CD1c-positive myeloid dendritic cell (primary cell): ENCODE results near the gene CCDC196.
"Not testable (repeated sequence)": the region's sequence is repeated elsewhere in the genome, so short reads cannot be mapped to it uniquely, and the experiment has no call there.

Source experiments
- DNase-seq: peaks from one replicate; pipeline ENCODE4 v3.0.0-alpha.2; 2016; ENCODE audit errors: extremely low spot score

CCDC196 gene

DNA sequence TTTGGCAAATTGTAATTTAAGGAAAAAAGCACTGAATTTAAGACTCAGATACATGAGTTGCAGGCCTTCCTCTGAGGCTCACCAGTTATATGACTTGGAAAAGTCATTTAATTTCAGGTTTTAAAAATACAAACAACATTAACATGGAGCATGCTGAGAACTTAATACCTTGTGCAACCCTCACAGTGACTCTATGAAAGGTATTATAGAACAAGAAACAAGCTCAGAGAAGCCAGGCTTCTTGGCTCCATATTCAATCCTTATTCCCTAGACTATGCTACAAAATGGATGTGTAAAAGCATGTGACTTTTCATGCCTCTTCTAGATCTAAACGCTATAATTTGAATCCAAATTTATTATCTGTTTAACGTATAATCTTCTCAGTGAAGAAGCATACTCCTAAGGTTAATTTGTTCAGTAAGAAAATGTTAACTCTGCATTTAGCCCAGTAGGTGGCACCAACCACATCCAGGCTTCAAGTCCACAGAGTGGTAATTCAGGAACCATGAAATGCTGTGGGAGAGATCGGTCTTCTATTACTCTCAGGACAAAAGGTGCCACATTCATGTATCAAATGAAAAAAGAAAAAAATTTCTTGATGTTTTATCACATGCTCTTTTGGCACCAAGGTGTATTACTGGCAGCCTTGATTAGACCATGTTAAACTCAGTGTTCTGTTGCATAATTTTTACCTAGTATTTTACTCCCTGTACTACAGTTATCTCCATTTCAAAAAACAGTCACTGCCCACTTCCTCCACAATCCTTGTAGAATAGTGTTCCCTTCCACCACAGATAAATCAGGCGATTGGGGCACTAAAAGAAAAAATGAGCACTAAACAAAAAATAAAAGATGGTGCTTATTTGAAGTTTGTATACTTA, 9.3 kb downstream of the CCDC196 start:
- peak; percentile 71 for DNase-seq

DNA sequence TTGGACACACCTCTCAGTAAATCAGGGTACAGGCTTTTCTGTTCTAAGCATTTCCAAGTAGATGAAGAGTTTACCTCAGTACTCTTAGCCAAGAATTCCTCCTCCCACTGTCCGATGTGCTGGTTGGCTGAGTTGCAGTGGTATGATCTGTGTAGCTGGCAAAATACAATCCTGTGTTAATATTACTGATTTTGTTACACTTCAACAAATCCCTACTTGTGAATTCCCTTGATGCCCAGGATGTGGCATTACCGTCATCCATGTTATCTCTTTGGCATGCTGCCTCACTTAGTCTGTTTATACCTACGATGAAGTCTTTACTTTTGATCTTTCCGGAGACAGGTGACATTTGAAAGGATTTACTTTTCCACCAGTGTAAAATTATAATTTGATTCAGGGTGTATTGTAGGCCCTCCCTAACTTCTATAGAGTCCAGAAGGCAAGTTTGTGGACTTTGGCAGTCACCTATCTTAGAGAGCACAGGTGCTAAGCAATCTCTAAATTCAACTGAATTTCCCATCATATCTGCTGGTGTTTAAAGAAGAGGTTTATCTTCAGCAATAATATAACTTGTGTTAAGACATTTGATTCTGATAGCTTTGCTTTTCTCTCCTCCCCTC, 10.1 kb downstream of the CCDC196 start:
- DNase-seq, result no peak

DNA sequence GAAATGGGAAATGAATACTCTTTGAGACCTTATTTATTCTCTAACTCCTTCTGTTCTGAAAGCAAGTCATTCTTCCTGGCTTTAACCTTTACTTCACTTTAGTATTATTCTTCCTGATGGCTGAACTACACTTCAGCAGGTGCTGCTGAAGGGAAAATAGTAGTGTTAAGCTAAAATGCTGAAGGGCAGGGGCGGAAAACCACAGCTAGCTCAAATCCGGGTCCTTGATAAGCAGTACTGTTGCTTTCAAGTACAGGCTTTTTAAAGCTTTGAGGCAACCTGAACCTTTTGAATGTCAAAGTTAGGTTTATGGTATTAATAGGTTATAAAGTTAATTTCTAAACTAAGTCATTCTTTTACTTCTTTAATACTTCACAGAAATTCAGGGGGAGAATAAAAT, 10.7 kb downstream of the CCDC196 start:
- DNase-seq, result no peak

DNA sequence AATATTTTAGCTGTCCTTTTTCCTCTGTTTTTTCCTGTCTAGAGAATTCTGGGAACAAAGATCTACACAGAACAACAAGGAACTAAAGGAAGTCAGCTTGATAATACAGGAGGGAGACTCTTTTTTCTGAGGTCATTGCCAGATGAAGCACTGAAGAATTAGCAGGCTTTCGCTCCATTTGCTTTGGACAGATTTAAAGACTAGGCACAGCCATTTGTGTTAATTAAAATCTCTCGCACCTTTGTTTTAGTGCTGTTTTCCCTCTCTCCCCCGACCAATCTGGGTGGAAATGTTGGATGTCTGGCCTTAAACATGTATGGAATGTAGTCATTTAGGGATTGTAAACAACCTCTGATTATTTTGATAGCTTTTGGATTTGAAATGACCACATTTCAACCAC, 12.1 kb downstream of the CCDC196 start:
- DNase-seq, result no peak

DNA sequence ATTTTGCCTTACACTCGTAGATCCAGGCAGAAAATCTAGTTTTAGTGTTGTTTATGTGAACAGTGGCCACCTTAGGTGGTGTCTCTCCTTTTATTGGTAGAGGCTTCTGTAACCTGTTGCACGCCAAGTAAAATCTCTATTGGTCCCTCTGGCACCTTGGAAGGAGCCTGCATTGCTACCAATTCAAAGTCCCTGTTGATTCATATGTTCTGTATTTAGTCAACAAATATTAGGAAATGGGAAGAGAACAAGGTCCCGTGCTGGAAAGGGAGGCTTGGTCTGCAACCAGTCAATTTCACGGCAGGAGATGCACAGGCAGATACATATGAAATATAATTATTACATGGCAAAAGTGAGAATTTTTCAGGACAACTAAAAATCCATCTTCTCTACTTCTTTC, 15.4 kb downstream of the CCDC196 start:
- DNase-seq, result no peak

DNA sequence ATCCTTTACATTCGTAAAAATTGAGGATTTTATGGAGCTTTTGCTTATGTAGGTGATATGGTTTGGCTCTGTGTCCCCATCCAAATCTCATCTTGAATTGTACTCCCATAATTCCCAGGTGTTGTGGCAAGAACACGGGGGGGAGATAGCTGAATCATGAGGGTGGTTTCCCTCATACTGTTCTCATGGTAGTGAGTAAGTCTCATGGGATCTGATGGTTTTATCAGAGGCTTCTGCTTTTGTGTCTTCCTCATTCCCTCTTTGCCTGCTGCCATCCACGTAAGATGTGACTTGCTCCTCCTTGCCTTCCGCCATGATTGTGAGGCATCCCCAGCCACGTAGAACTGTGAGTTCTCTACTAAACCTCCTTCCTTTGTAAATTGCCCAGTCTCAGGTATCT, 16.7 kb downstream of the CCDC196 start:
- DNase-seq, result peak; percentile 11

DNA sequence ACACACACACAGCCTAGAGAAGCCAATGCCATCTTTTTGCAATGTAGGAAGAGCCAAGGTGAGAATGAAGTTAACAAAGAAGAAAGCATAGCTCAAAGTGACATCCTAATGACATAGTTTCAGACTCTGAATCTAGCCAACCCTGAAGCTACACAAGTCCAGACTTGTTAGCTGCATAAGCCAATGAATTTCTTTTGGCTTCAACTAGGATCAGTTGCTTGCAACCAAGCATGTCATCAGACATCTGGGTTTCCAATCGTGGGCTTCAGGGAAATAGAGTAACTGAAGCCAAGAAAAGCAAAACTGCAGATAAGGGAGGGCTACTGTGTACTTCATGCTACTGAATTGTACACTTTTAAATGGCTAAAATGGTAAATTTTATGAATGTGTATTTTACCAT, 17.4 kb downstream of the CCDC196 start:
- no peak for DNase-seq

DNA sequence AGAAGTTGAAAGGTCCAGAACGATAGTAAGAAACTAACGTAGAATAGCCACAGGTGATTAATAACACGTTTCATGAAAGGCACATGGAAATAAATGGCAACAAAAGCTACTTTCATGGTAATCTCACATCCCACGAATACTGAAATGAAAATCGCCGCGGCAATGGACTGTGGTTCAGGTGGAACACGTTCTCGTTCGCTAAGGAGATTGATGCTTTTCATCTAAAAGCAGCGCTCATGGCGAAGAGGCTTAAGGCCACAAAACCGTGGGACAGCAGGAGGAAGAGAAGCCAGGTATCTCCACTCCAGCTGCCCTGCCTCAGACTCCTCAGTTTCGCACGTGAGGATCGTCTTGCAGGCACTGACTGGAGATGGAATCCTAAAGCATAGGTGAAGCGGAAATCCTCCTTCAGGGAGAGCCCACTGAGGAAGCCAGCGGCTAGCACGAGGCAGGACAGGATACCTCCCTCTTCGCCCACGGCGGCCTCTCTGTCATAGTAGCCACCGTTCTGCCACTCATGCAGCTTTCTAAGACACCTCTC, 21.1 kb downstream of the CCDC196 start:
- DNase-seq, result no peak

DNA sequence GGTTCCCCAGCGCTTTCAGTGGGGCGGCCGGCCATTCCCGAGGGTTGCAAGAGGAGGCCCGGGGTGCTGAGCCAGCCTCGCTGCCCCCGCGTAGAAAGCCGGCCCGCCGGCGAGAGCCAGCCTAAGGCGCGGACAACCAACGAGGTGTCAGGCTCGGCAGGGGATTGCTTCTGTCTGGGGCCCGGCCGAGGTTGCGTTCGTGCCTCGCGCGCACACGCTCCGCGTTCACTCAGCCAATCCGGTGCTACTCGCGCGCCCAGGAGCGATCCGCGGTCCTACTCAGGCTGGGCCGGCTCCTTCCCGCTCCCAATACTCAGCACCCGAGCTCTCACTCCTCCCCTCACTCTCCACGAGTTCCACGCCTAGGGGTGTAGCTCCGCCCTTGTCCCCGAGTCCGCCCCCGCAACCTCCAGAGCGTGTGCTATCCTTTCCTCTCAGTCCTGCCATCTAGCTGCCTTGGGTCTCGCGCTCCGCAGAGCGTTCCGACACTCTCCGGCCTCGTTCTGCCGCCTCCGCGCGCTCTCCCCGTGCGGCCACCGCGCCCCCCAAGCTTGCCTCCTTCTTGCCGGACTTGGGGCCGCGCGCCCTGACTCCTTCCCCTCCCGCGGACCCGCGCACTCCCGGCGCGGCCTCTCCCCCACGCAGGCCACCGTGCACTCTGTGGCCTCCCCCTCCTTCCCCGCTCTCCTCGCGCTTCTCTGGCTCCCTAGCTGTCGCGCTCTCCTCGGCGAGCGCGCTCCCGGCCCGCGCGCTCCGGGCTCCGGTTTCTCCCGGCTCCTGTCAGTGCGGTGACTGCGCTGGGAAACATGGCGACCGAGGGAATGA, 21.8 kb downstream of the CCDC196 start, which contains the start of gene GPHN:
Gene GPHN (plus strand): TSS at position 426 of the 825 bp plus-strand sequence.
- peak; percentile 93 for DNase-seq

DNA sequence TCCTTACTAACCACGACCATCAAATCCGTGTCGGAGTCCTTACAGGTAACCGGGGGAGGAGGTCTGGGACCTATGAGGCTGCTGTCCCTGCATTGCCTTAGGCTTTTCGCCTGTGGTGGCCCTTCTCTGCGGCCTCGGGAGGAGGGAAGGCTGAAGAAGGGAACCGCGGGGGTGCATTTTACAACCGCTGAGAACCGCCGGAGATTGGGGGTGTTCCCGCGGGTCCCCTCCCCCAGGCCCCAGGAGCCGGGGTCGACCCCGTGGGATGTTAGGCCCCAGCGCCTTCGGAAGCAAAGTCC, 22.3 kb downstream of the CCDC196 start:
- no peak for DNase-seq

DNA sequence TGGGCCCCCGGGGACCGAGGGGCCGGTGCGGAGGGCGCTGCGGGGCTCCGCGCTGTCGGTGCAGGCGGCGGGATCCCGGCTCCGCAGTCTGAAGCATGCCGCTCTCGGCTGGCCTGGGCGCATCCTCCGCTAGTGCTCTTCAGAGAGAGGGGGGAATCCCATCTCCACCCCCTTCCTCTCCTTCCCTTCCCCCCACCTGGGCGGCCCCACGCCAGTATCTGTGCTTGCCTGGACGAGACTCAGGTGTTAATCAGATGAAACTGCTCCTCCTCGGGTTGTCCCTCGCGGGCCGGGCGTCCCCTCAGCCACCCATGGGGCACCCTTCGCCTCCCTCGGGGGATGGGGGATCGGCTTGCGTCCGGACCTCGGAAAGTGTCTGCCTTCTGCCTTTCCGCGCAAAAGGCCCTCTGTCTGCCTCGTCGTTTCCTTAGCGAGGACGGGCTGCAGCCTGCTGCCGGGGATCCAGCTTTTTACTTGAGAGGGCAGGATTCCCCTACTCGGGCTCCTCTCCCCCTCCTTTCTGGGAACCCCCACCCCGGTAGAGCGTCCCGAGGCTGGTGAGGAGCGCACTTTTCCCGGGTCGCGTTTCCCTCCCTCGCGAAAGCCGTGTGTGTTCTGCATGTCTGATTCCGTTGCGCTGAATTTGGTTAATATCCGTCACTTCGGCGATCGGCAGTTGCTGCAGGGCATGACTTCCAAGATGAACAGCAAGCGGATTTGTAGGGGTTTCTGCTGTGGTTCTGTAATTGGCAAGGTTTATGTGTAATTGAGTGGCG, 22.9 kb downstream of the CCDC196 start:
- peak; percentile 24 for DNase-seq

DNA sequence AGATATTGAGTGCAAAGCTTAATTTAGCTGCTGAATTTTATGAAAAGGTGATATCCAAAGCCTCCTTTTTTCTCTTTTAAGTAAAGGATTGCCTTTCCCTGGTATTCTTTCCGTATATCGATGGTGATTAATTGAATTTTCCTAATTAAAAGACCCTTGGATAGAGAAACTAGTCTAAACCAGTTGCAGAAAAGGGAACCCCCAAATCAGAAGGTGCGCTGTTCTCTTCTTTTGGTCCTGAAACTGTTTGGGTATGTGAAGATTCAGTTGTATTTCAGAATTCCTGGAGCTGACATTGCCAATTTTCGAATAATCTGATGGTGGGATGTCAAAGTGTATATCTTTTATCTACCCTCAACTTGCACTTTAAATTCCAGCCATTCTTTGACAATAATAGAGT, 23.7 kb downstream of the CCDC196 start:
- DNase-seq, result no peak

DNA sequence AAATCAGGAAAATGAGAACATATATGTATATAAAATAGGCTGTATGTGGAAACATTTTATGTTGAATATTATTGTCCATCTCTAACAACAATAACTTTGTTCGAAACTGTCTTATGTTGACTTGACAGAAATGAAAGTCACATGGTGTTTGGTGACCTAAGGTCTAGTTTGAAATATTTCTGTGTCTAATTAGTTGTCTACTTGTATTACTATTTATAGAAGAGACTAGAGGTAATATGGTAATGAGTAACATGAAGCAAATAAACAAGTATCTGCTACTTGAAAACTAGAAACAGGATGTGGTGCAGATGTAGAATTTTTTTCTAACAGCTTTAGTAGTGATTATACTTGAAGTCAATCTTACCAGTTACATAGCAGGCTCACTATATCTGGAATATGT, 25.7 kb downstream of the CCDC196 start:
- no peak for DNase-seq

DNA sequence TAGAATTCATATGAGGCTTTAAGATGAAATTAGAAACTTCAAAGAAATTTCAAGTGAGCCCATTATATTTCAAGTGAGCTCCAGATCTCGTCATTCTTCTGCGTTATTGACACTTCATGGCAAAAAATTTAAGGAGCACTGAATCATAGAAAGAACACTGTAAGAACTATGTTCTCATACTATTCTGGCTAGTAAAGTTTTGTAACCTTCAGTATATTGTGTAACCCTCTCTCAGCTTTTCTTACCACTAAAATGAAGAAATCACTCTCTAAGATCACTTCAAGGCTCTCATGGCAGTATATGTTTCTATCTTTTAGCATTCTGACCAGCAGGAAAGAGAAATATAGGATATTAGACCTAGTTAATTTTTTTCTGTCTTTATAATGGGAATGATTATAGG, 28.0 kb downstream of the CCDC196 start:
- peak; percentile 24 for DNase-seq

DNA sequence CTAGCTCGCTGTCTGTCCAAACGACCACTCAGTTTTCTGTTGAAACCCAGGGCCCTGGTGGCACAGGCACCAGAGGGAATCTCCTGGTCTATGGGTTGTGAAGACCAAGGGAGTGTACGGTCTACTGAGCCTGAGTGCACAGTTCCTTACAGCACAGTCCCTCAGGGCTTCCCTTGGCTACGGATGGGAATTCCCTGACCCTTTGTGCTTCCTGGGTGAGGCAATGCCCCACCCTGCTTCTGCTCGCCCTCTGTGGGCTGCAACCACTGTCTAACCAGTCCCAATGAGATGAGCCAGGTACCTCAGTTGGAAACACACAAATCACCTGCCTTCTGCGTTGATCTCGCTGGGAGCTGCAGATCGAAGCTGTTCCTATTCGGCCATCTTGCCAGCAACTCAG, 44.4 kb downstream of the CCDC196 start:
- DNase-seq, result no peak

DNA sequence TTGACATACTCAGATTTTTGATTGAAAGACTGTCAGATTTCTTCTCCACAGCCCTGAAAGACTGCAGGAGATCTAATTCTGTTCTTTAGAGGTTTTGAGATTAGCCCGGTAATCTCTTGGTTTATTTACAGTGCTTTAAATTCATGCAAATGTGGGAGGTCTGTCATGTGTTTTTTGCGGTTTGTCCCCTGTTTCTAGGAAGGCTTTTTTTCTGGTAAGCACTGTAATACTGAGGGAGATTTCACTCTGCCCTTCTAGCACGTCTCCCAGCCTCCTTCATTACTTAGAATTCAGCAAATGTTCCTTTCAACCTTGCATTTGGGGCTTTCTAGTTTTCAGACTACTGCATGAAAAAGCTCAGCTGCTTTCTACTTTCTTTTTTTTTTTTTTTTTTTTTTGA, 52.9 kb downstream of the CCDC196 start:
- DNase-seq, result no peak

DNA sequence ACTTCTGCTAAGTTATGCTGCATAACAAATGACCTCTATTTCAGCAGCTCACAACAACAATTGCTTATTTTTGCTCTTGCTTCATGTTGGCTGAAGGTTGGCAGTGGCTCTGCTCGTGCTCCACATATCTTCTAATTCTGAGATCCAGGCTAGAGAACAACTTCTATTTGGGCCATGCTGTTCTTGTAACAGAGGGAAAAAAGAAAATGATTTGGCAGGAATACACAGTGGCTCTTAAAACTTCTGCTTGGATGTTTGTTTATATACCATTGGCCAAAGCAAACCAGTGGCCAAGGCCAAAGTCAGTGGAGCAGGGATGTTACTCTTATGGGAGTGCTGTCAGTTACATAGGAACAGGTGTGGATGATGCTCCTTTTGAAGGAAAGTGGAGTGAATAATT, 53.9 kb downstream of the CCDC196 start:
- DNase-seq, result no peak

DNA sequence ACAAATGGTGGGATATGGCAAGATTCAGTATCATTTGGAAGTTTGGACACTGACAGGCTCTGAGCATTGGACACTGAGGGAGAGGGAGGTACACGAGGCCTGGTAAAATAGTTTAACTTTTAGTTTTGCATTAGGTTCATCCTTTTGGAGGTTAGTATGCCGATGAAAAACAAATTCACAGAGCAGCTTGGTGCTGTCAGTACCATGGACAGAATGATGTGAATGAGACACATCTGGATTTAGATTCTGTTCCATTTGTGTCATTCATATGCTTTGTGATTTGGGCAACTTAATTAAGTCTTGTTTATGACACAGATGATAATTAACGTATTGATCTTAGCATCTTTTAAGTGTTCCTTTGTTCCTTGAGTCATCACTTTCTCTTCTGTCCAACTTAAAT, 55.5 kb downstream of the CCDC196 start:
- DNase-seq, result no peak

DNA sequence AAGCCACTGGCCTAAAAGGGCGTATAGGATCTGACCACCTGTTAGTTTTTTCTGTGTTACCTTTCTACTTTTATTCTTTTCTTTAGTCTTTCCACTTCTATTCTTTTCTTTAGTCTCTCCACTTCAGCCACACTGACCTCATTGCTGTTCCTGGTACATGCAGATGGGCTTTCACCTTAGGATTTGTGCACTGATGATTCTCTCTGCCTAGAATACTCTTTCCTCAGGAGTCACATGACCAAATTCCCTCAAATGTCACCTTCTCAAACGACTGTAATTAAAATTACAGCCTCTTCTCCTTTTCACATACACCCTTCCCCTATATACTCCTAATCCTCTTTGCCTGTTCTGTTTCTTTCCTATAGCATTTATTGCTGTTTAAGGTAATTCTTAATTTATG, 57.8 kb downstream of the CCDC196 start:
- DNase-seq, result no peak

DNA sequence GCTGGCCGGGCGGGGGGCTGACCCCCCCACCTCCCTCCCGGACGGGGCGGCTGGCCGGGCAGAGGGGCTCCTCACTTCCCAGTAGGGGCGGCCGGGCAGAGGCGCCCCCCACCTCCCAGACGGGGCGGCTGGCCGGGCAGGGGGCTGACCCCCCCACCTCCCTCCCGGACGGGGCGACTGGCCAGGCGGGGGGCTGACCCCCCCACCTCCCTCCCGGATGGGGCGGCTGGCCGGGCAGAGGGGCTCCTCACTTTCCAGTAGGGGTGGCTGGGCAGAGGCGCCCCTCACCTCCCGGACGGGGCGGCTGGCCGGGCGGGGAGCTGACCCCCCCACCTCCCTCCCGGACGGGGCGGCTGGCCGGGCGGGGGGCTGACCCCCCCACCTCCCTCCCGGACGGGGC, 59.0 kb downstream of the CCDC196 start:
- not testable (repeated sequence) for DNase-seq

DNA sequence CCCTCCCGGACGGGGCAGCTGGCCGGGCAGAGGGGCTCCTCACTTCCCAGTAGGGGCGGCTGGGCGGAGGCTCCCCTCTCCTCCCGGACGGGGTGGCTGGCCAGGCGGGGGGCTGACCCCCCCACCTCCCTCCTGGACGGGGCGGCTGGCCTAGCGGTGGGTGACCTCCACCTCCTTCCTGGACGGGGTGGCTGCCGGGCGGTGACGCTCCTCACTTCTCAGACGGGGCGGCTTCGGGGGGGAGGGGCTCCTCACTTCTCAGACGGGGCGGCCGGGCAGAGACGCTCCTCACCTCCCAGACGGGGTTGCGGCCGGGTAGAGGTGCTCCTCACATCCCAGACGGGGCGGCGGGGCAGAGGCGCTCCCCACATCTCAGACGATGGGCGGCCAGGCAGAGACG, 59.6 kb downstream of the CCDC196 start:
- not testable (repeated sequence) for DNase-seq
